BJ (cell line): Measurements from ENCODE around the gene SORCS2. TPM values are rescaled to one million over a fixed set of nuclear protein-coding genes. Genes with fewer than 3 reads are reported as not detected.

Experiments used
- CTCF ChIA-PET: fragments of 350-600 bp; formaldehyde crosslinking; extraction: SDS; loops from one replicate; lab custom pipeline; 2021; ENCODE audit warnings: antibody characterized with exemption, inconsistent platforms; lab: Yijun Ruan, JAX
- POLR2A ChIA-PET: fragments of 300-600 bp; sonication (Branson Sonifier 250); formaldehyde crosslinking; extraction: SDS; loops from one replicate; lab custom pipeline; 2021; ENCODE audit warnings: antibody characterized with exemption; lab: Charles Lee
- DNase-seq: peaks from one replicate; pipeline ENCODE4 v3.0.0-alpha.2; 2011; ENCODE audit warnings: low read depth
- H3K27me3 ChIP-seq: 2 replicates; pipeline ENCODE4 v1.6.0; 2011; ENCODE audit warnings: low read length; ENCODE audit not compliant: control insufficient read depth, insufficient read depth
- H3K36me3 ChIP-seq: 2 replicates; pipeline ENCODE4 v1.5.1; 2011; ENCODE audit warnings: low read length; ENCODE audit not compliant: control insufficient read depth, insufficient read depth
- H3K4me3 ChIP-seq: 2 replicates; pipeline ENCODE4 v1.5.1; 2011; ENCODE audit warnings: low read depth, mild to moderate bottlenecking, control low read depth, low read length
- polyA plus RNA-seq: library from polyadenylated mRNA; depleted of rRNA; stranded (reverse); fragments of >200 nt; gene quantifications from 2 replicates; pipeline ENCODE4 v1.2.3, GENCODE V29; 2011
- TF ChIP-seq, protein P1 (sequence below): IDR thresholded peaks from 2 replicates; pipeline ENCODE4 v1.5.1; 2011; ENCODE audit warnings: low read depth, mild to moderate bottlenecking, control low read depth, inconsistent platforms, low read length, moderate library complexity; ENCODE audit not compliant: insufficient read depth

The SORCS2 gene
- polyA plus RNA-seq, 1 experiment = 0.63 TPM

DNA sequence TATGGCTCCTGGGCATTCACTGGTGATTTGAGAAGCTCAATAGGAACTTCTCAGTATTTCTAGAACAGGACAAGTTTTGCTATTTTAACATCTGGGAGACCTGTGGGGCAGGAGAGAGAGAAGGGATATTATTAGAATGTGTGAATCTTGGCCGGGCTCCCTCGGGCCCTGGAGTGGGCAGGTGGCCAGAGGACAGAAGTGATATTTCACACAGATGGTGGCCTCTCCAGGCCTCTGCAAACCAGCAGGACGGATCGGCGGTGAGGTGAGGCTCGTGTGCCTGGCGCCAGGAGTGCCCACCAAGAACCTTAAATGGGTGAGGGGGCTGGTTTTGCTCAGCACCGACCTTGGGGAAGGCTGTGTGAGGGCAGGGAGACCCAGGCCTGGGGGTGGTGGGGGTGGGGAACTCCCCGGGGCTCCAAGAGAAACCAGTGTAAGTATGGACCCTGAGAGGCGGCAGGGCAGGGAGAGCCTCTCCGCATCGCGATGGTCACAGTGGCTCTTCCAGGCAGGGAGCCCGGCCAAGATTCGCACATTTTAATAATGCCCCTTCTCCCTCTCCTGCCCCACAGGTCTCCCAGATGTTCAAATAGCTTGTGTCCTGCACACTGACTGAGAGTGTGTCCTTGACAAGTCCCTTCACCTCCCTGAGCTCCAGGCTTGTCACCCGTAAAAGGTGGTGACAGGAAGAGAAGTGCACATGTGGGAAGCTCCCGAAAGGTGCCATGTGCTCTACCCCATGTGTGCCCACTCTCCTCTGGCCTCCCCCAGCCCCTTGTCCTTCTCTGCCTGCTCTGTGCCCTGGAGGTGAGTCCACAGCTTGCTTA, 64.9 kb downstream of the SORCS2 start:
- DNase-seq = no peak

DNA sequence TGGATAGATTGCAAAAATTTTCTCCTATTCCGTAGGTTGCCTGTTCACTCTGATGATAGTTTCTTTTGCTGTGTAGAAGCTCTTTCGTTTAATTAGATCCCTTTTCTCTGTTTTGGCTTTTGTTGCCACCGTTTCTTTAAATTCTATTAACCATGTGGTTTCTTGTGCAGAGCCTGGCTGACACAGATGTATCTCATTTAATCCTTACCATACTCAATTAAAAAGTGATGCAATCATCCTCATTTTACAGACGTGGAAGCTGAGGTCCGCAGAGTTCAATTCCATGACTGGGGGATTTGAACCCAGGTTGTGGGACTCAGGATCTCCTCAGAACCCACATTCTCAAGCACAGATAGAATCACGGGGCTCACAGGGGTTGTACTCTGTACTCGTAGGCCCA, 66.7 kb downstream of the SORCS2 start:
- no peak overlapping the region for H3K4me3 ChIP-seq
- H3K36me3 ChIP-seq = no peaks in the 10 kb centered on the region
- H3K27me3 ChIP-seq = peaks cover 14% of the 10 kb centered on the region
- DNase-seq = no peak
- TF ChIP-seq, protein P1, sequence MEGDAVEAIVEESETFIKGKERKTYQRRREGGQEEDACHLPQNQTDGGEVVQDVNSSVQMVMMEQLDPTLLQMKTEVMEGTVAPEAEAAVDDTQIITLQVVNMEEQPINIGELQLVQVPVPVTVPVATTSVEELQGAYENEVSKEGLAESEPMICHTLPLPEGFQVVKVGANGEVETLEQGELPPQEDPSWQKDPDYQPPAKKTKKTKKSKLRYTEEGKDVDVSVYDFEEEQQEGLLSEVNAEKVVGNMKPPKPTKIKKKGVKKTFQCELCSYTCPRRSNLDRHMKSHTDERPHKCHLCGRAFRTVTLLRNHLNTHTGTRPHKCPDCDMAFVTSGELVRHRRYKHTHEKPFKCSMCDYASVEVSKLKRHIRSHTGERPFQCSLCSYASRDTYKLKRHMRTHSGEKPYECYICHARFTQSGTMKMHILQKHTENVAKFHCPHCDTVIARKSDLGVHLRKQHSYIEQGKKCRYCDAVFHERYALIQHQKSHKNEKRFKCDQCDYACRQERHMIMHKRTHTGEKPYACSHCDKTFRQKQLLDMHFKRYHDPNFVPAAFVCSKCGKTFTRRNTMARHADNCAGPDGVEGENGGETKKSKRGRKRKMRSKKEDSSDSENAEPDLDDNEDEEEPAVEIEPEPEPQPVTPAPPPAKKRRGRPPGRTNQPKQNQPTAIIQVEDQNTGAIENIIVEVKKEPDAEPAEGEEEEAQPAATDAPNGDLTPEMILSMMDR = no peak
- ChIA-PET POLR2A (no interaction called here), CTCF (no interaction called here)

More for the DNA sequence above, 64.9 kb downstream of the SORCS2 start:
- Histone ChIP-seq H3K4me3 (no peak overlapping the region), H3K36me3 (no peaks in the 10 kb centered on the region), H3K27me3 (peaks cover 15% of the 10 kb centered on the region)
- TF ChIP-seq, protein P1 = no peak
- CTCF ChIA-PET = interaction anchor here (0.8 kb wide), 1 partner anchor 65 kb away, joined by 3 read pairs; no protein-coding TSS in a partner anchor
- POLR2A ChIA-PET = no interaction called here

- Histone ChIP-seq H3K4me3 (no peak overlapping the region), H3K36me3 (no peaks in the 10 kb centered on the region), H3K27me3 (peaks cover 12% of the 10 kb centered on the region)
- no peak for DNase-seq
- TF ChIP-seq, protein P1 = no peak
- CTCF ChIA-PET = interaction anchor here (1.2 kb wide), 1 partner anchor 19 kb away, joined by 5 read pairs; no protein-coding TSS in a partner anchor
- POLR2A ChIA-PET = no interaction called here
Observed at GRCh38 chr4:7260569-7260968, 68.2 kb downstream of the SORCS2 start.

DNA sequence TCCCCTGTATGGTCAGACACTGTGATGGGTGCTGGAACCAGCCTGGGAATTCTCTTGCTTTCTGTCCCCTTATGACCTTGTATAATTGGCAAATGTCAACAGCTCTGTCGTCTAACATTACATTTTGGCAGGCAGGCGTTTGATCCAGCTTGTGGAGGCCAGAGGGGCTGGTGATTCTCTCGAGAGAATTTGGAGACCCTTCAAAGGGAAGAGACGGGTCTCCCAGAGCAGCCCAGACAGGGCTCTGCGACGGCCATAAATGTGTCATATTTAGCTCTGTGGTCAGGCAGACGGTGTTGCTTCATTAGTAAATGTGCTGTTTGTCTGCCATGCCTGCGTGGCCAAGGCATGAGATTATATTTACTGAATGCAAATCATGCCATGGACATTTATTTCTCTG, 68.7 kb downstream of the SORCS2 start:
- ChIA-PET CTCF (interaction anchor here (1.2 kb wide), 1 partner anchor 18 kb away, joined by 5 read pairs; no protein-coding TSS in a partner anchor), POLR2A (no interaction called here)
- no peak for DNase-seq

GRCh38 chr4:7261536-7261935, 69.2 kb downstream of the SORCS2 start:
- DNase-seq = no peak
- ChIA-PET POLR2A (no interaction called here), CTCF (interaction anchor here (1.2 kb wide), 1 partner anchor 18 kb away, joined by 5 read pairs; no protein-coding TSS in a partner anchor)
- TF ChIP-seq, protein P1 = no peak
- Histone ChIP-seq H3K4me3 (no peak overlapping the region), H3K36me3 (no peaks in the 10 kb centered on the region), H3K27me3 (peaks cover 10% of the 10 kb centered on the region)

More for the DNA sequence above, 68.7 kb downstream of the SORCS2 start:
- no peaks in the 10 kb centered on the region for H3K36me3 ChIP-seq
- H3K27me3 ChIP-seq = peaks cover 12% of the 10 kb centered on the region
- no peak overlapping the region for H3K4me3 ChIP-seq
- TF ChIP-seq, protein P1 = no peak
